NCI-H526 (cell line): ENCODE measurements around the gene MAN2B1.
"Not testable (repeated sequence)": the region's sequence is repeated elsewhere in the genome, so short reads cannot be mapped to it uniquely, and the experiment has no call there.

Experiments
- DNase-seq, 2 experiments: peaks; one replicate each; lab custom pipeline; 2025; lab: John Stamatoyannopoulos, UW

MAN2B1 gene

GRCh38 chr19:12666265-12667048, at the start of gene MAN2B1, which contains the start of gene WDR83:
TSS of gene MAN2B1 (minus strand) at chr19:12666742. CDS start at chr19:12666701, 41 bp downstream.
TSS of gene WDR83 (plus strand) at chr19:12666807. CDS start at chr19:12669791, 2,984 bp downstream.
- DNase-seq: peak; percentile 21 to 75

- no peak for DNase-seq
Measured at GRCh38 chr19:12715929-12716328, 49.4 kb upstream of the MAN2B1 start.

- no peak for DNase-seq
Measured at GRCh38 chr19:12715102-12715501, 48.6 kb upstream of the MAN2B1 start.

GRCh38 chr19:12713304-12713703, 46.8 kb upstream of the MAN2B1 start:
- DNase-seq: not testable (repeated sequence)

GRCh38 chr19:12712077-12712476, 45.5 kb upstream of the MAN2B1 start:
- DNase-seq: not testable (repeated sequence)

- no peak for DNase-seq
Measured at GRCh38 chr19:12711187-12711586, 44.6 kb upstream of the MAN2B1 start.

GRCh38 chr19:12708641-12709040, 42.1 kb upstream of the MAN2B1 start:
- no peak for DNase-seq

- no peak for DNase-seq
Measured at GRCh38 chr19:12706332-12706718, 39.8 kb upstream of the MAN2B1 start.

GRCh38 chr19:12705654-12706331, 39.3 kb upstream of the MAN2B1 start:
- no peak for DNase-seq

GRCh38 chr19:12705169-12705568, 38.6 kb upstream of the MAN2B1 start:
- no peak for DNase-seq

GRCh38 chr19:12703046-12703445, 36.5 kb upstream of the MAN2B1 start:
- peak; percentile 9 to 58 for DNase-seq

GRCh38 chr19:12701596-12702282, 35.2 kb upstream of the MAN2B1 start:
- DNase-seq: no peak

GRCh38 chr19:12698138-12698537, 31.6 kb upstream of the MAN2B1 start:
- no peak for DNase-seq

- DNase-seq: not testable (repeated sequence)
Measured at GRCh38 chr19:12697425-12697824, 30.9 kb upstream of the MAN2B1 start.

- DNase-seq: peak; percentile 78 to 88
Measured at GRCh38 chr19:12696366-12697335, 30.1 kb upstream of the MAN2B1 start, which contains the start of gene FBXW9. TSS of gene FBXW9 (minus strand) at chr19:12696631. CDS start at chr19:12696581, 50 bp downstream.

GRCh38 chr19:12695997-12696365, 29.4 kb upstream of the MAN2B1 start:
- no peak for DNase-seq

- DNase-seq: no peak
Measured at GRCh38 chr19:12695514-12695913, 29.0 kb upstream of the MAN2B1 start.

- DNase-seq: no peak
Measured at GRCh38 chr19:12695096-12695495, 28.6 kb upstream of the MAN2B1 start.

- DNase-seq: no peak
Measured at GRCh38 chr19:12694641-12695040, 28.1 kb upstream of the MAN2B1 start.

- no peak for DNase-seq
Measured at GRCh38 chr19:12692960-12693359, 26.4 kb upstream of the MAN2B1 start.

GRCh38 chr19:12689581-12690216, 23.2 kb upstream of the MAN2B1 start:
- no peak for DNase-seq
